Measurements from ENCODE around the gene DMRT1.
A peak's percentile ranks its signal among the peaks of the same experiment; 100 is the strongest.

The DMRT1 gene

GRCh38 chr9:942805-943580 is 101.5 kb downstream of the DMRT1 start:
- Histone ChIP-seq H3K36me3 (ENCODE audit: control insufficient read depth in 2 of 2, insufficient read depth in 1 of 2, low read length in 2 of 2) (no peaks in the 10 kb centered on the region), H3K9me3 (ENCODE audit: control insufficient read depth, insufficient read depth, low read depth, low read length) (no peaks in the 10 kb centered on the region), H3K4me1 (ENCODE audit: control insufficient read depth, insufficient read depth, low read length) (no peaks in the 10 kb centered on the region), H3K27ac (ENCODE audit: extremely low read depth, low read depth, low read length) (no peak overlapping the region), H3K4me3 (ENCODE audit: low read depth, low read length) (no peak overlapping the region)
- ChIA-PET POLR2A (no interaction called here), CTCF (no interaction called here)
- TF ChIP-seq GLIS1 (tag by site-specific recombination; IDR thresholded peaks at IDR 0.05) (no peak), SCRT1 (tag by site-specific recombination; IDR thresholded peaks at IDR 0.05; ENCODE audit: borderline replicate concordance) (0 out of 2 replicates have a peak, but pooled peaks have one; percentile 21), SCRT2 (tag by site-specific recombination; IDR thresholded peaks at IDR 0.05) (peak; percentile 66)

GRCh38 chr9:947985-948384 is 106.5 kb downstream of the DMRT1 start:
- CTCF ChIA-PET, result interaction anchor here (0.5 to 4.9 kb wide), 3 partner anchors 7 to 57 kb away, joined by 3 to 29 read pairs (median 3); no protein-coding TSS in a partner anchor
- TF ChIP-seq HOXA7 (CRISPR knock-in tag; IDR thresholded peaks at IDR 0.05; ENCODE audit: borderline replicate concordance) (no peak), HOXC10 (CRISPR knock-in tag; IDR thresholded peaks at IDR 0.05) (no peak), ZNF707 (tag by site-specific recombination; IDR thresholded peaks at IDR 0.05) (no peak), EGR2 (tag by site-specific recombination; IDR thresholded peaks at IDR 0.05; ENCODE audit: low read depth) (no peak), BCL6B (tag by site-specific recombination; IDR thresholded peaks at IDR 0.05) (no peak), ZNF580 (tag by site-specific recombination; IDR thresholded peaks at IDR 0.05) (no peak), ZNF157 (tag by site-specific recombination; IDR thresholded peaks at IDR 0.05) (no peak), ZNF239 (tag by site-specific recombination; IDR thresholded peaks at IDR 0.05) (no peak), ZNF701 (tag by site-specific recombination; IDR thresholded peaks at IDR 0.05) (no peak), AEBP2 (tag by site-specific recombination; IDR thresholded peaks at IDR 0.05; ENCODE audit: borderline replicate concordance) (no peak), ZNF658 (tag by site-specific recombination; IDR thresholded peaks at IDR 0.05) (no peak), ZNF184 (tag by site-specific recombination; IDR thresholded peaks at IDR 0.05) (no peak), ZNF530 (tag by site-specific recombination; IDR thresholded peaks at IDR 0.05; ENCODE audit: low read depth) (no peak), ZNF148 (tag by site-specific recombination; IDR thresholded peaks at IDR 0.05; ENCODE audit: borderline replicate concordance) (no peak), ZNF121 (tag by site-specific recombination; IDR thresholded peaks at IDR 0.05) (no peak), ZNF747 (tag by site-specific recombination; IDR thresholded peaks at IDR 0.05) (no peak), ELK4 (IDR thresholded peaks at IDR 0.05; ENCODE audit: borderline replicate concordance, low read depth, low read length) (no peak), ZNF843 (tag by site-specific recombination; IDR thresholded peaks at IDR 0.05) (no peak)
- Histone ChIP-seq H3K36me3 (ENCODE audit: control insufficient read depth in 2 of 2, insufficient read depth in 1 of 2, low read length in 2 of 2) (no peaks in the 10 kb centered on the region), H3K4me3 (ENCODE audit: low read depth, low read length) (no peak overlapping the region), H3K27ac (ENCODE audit: extremely low read depth, low read depth, low read length) (no peak overlapping the region), H3K4me1 (ENCODE audit: control insufficient read depth, insufficient read depth, low read length) (no peaks in the 10 kb centered on the region), H3K9me3 (ENCODE audit: control insufficient read depth, insufficient read depth, low read depth, low read length) (no peaks in the 10 kb centered on the region)
- POLR2A ChIA-PET, result no interaction called here

Data from HEK293 (cell line).